Activated T-helper 1 cell treated with anti-CD3 and anti-CD28 coated beads, Interleukin-2, amount 50 U/mL, for 16 hours (primary cell): ENCODE measurements around the gene ARVCF.

Experiments
- DNase-seq, 2 donors: peaks; one replicate each; pipeline ENCODE4 v3.0.0-alpha.2; 2020; ENCODE audit warnings: low read depth in 1 of 2, low spot score in 1 of 2

The ARVCF gene

GRCh38 chr22:20000246-20001081 lies 16.2 kb downstream of the ARVCF start:
- DNase-seq, result no peak

DNA sequence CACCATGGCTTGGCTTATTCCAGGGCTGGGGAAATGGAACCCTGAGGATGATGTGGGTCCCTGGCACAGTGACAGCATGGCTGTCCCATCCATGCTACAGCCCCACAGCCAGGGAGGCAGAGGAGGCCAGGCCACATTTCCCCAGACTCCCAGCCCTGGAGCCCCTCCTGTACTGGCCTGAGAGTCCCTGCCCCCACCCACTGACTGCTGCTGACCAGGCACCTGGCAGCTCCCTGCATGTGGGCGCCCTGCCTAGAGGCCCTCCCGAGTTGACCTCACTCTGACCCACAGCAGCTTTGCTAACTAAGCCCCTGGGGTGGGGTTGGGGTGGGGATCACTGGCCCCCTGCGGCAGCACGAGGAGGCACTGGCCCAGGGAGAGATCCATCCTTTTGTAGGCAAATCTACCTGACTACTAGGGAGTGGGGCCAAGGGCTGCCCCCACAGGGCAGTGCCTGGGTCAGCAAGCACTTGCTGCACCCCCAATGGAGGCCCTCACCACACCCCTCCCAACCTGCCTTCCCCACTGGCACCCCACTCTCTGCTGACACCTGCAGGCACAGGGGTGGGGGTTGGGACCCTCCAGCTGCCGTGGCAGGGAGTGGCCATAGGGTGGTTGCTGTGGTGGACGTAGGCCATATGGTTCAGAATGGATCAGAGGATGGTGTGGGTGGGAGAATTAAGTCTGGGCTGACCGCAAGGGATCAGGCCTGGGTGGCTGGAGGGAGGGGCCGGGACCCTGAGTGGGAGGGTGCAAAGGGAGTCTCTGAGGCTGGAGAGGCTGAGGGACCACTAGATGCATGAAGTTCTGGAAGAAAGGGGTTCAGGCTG lies 17.4 kb downstream of the ARVCF start:
- DNase-seq, result no peak

GRCh38 chr22:19998232-19998951 lies 18.2 kb downstream of the ARVCF start:
- DNase-seq, result no peak

GRCh38 chr22:19997561-19998231 lies 18.9 kb downstream of the ARVCF start:
- no peak for DNase-seq

GRCh38 chr22:19996694-19997384 lies 19.8 kb downstream of the ARVCF start:
- no peak for DNase-seq

DNA sequence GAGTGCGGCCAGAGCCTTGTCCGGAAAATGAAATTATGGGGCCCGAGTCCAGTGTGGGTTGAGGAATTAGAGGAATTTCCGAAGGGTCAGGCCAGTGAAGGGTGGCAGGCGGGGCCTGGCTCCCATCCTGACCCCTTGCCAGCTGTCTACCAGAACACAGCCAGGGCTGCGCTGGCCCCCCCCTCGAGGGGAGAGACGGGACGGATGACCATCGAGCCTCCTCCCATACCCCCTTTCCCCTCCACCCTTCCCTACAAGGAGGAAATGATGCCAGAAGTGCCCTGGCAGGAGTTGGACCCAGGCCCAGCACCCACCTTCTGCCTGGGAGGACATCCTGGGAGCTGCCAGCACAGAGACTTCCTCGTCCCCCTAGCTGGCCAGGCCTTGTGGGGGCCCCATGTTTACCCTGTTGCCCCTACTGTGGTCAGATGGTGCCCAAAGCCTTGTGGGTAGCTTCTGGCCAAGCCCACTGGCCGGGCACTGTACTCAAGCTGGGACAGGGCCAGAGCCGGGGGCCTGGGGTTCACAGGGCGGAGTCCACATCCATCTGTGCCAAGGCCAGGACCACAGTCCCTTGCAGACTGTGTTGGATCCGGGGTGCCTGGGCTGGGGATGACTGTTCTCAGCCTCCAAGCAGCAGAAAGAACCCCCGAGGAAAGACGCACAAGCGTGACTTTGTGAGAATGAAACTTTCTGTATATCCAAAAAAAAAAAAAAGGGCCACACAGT lies 20.8 kb downstream of the ARVCF start:
- DNase-seq, result no peak

DNA sequence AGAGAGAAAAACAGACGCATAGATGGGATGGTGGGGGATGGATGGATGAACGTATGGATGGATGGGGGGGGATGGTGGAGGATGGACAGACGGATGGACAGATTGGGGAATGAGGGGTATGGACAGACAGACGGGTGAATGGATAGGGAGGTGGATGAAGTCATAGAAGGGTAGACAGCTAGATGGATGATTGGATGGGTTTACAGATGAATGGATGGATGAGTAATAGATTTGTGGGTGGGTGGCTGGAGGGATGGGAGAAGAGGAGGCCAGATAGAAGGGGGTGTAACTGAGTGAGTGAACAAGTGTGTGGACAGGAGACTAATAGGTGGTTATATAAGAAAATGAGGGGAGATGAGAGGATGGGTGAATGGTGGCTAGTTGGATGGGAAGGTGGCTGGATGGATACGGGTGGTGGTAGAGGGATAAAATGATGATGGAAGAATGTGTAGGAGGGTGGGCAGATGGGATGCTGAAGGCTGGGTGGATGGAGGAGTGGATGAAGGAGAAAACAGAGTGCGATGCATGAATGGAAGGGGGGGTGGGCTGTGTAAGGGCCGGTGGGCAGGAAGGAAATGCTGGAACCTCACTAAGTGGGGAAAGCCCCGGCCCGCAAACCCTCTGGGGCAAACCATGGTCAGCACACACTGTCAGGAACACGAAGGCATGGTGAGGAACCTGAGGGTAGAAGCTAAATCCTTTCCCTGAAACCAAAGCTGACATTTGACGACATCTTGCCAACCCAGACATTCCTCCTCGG lies 21.6 kb downstream of the ARVCF start:
- DNase-seq, result no peak

DNA sequence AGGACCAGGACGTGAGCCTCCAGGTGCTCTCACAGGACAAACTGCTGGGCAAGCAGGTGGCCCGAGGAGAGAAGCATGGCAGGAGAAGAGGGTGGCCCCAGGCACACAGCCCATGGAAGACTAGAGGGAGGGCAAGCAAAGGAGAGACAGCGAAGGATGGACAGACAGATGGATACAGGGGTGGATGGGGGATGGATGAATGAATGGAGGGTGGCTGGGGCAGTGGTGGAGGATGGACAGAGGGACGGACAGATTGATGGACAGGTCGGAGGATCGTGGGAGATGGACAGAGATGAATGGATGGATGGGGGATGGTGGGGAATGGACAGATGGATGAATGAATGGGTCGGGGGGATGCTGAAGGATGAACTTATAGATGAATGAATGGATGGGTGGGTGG lies 22.7 kb downstream of the ARVCF start:
- no peak for DNase-seq

DNA sequence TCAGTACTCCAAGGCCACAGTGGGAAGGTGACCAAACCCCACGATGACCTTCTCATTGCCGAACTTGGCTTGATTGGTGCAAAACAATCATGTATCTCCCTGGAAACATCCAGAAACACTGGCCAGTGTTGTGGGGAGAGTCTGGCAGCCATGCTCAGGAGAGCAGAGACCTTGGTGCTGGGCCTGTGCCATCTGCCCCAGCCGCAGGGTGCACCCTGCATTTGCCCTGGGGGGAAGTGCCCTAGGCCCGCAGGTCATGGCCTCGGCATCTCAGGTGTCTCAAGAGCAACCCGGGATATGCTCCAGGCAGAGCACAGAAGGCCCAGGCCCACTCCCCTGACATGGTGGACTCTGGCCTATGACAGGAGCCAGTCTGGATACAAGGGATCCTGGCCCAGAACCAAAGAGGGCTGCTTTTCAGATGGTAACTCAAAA lies 23.7 kb downstream of the ARVCF start:
- no peak for DNase-seq

GRCh38 chr22:19992481-19992911 lies 24.1 kb downstream of the ARVCF start:
- no peak for DNase-seq

DNA sequence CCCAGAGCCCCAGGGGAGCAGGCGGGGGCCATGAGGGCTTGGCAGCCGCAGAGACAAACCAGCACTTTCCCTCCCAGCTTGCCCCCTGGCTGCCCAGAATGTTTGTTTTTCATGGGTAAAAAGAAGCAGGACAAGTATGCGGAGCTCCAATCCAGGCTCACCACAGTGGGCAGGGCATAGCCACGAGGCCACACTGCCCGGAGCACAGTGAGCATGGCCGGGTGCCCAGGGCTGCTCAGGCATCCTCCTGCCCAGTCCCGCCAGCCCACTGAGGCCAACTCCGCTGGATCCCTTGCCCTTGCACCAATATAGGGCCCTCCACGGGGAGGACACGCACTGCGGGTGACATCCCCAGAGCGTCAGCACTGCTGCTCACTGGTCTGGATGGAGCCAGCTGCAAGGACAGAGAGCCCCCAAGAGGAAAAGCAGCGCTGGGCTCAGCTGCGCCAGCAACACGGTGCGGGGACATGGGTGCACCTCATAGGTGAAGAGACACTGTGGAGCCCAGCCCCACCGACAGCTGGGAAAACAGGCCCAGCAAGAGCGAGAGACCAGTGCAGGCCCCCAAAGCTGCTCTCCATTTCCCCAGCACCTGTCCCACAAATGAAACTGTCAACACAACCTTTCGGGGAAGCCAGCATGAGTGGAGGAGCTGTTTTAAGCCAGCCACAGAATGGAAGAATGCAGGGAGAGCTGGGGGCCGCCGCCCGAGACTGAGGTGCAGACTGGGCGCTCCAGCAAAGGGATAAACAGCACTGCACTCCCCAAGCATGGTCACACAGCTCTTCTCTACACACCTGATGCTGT lies 24.8 kb downstream of the ARVCF start:
- no peak for DNase-seq

GRCh38 chr22:19991395-19991644 lies 25.3 kb downstream of the ARVCF start:
- no peak for DNase-seq

DNA sequence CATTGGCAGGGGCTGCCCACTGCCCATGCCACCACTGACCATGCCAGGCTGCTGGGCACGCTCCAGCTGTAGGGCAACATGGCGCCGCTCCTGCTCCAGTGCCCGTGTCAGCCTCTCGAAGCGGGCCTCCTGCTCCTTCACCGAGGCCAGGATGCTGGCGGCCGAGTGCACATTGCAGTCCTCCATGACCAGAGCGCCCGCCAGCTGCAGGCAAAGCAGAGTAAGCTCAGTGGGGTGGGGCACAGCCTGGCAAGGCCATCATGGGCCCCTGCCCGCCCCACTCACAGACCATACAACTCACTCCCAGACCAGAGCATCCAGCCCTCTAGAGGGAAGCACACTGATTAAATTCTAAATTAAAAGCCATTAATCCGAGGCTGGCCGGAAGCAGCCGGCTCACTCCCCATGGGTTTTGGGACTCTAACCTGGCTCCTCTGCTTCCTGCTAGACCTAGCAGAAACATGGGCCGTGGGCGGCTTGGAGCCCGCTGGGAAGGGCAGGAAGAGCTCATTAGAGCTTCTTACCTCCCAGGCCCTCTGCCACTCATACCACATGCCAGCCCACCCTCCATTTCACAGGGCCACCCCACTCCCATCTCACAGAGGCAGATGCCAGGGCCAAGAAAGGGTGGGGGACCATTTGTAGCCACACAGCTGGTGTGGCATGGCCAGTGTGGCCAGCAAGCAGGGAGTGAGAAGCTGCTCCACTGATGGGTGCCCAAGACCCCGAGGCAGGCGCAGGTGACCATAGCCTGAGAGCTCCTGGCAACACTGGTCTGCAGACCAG lies 25.8 kb downstream of the ARVCF start:
- DNase-seq, result no peak

DNA sequence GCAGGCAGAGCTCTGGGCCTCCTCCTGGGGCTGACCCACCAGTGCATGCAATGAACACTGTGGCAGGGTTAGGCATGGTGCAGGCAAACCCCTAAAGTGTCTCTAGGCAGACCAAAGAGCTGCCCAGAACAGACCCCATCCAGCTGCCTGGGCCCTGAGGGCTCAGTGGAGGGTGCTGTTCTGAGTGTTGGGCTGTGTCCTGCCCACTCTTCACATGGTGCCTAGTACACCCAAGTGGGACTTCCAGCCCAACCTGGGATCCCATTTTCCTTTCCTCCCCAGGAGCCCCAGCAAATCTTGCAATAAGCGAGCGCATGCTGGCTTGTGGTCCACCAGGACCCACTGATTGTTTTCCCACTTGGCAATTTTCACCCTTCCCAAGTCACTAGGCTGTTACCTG lies 26.4 kb downstream of the ARVCF start:
- DNase-seq, result no peak

DNA sequence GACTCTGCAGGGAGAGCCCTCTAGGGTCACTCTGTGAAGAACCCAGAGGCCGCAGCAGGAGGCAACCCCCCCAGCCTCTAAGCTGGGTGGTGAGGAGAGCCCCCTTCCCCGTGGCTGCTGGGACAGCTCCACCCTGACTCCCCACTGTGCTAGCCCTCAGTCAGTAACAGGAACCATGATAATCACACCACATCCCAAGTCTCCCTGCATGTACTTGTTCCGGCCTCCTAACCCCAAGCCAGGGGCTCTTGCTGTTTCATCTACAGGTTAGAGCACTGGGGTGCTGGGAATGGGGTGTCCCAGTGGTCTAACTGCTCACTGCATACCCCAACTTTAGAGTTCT lies 26.9 kb downstream of the ARVCF start:
- no peak for DNase-seq

- DNase-seq, result no peak
These were observed 27.5 kb downstream of the ARVCF start for GRCh38 chr22:19988965-19989724.

- DNase-seq, result no peak
These were observed 28.3 kb downstream of the ARVCF start for GRCh38 chr22:19988331-19988808.
